ENCODE measurements around the gene PRR29. TPM values are rescaled to one million over a fixed set of nuclear protein-coding genes. Genes with fewer than 3 reads are reported as not detected.
"Not testable (repeated sequence)": the region's sequence is repeated elsewhere in the genome, so short reads cannot be mapped to it uniquely, and the experiment has no call there.

PRR29 gene
- total RNA-seq, 2 experiments from 2014 or later = 3.8 TPM

- Mint-ChIP-seq H3K36me3 (ENCODE audit: low read depth) (peaks cover 51% of the 10 kb centered on the region), H3K4me1 (peaks cover 61% of the 10 kb centered on the region), H3K27me3 (no peaks in the 10 kb centered on the region), H3K4me3 (no peak overlapping the region), H3K9me3 (no peaks in the 10 kb centered on the region), H3K27ac (no peak overlapping the region)
- POLR2A ChIA-PET = interaction anchor here (0.6 kb wide), 1 partner anchor 268 kb away, joined by 5 read pairs; the partner anchor contains the start of gene STRADA
- CTCF ChIA-PET = interaction anchor here (1.3 to 2.4 kb wide), 2 partner anchors 10 to 19 kb away, joined by 4 to 5 read pairs; no protein-coding TSS in a partner anchor
- DNase-seq = no peak
These were observed 11.6 kb downstream of the PRR29 start for GRCh38 chr17:64009571-64010402.

GRCh38 chr17:64015447-64015846, 17.3 kb downstream of the PRR29 start:
- Mint-ChIP-seq H3K27ac (peak overlapping the region; percentile 82), H3K27me3 (no peaks in the 10 kb centered on the region), H3K36me3 (ENCODE audit: low read depth) (peaks cover 49% of the 10 kb centered on the region), H3K9me3 (peaks cover 4% of the 10 kb centered on the region), H3K4me1 (peaks cover 65% of the 10 kb centered on the region), H3K4me3 (peak overlapping the region; percentile 67)
- no peak for DNase-seq
- POLR2A ChIA-PET = no interaction called here
- CTCF ChIA-PET = no interaction called here

- Mint-ChIP-seq H3K4me1 (peaks cover 64% of the 10 kb centered on the region), H3K27ac (peak overlapping the region; percentile 82), H3K36me3 (ENCODE audit: low read depth) (peaks cover 41% of the 10 kb centered on the region), H3K27me3 (no peaks in the 10 kb centered on the region), H3K4me3 (peak overlapping the region; percentile 96), H3K9me3 (peaks cover 4% of the 10 kb centered on the region)
- no peak for DNase-seq
- ChIA-PET CTCF (interaction anchor here (0.6 to 2.2 kb wide), 10 partner anchors 9 to 117 kb away, joined by 3 to 18 read pairs (median 3); no protein-coding TSS in a partner anchor), POLR2A (no interaction called here)
These were observed 18.2 kb downstream of the PRR29 start for GRCh38 chr17:64016231-64016784.

GRCh38 chr17:64016974-64017373, 18.8 kb downstream of the PRR29 start:
- no peaks in the 10 kb centered on the region for H3K27me3 Mint-ChIP-seq
- H3K4me1 Mint-ChIP-seq = peaks cover 65% of the 10 kb centered on the region
- H3K27ac Mint-ChIP-seq = peak overlapping the region; percentile 82
- H3K36me3 Mint-ChIP-seq (ENCODE audit: low read depth) = peaks cover 36% of the 10 kb centered on the region
- ChIA-PET POLR2A (no interaction called here), CTCF (interaction anchor here (0.6 to 2.2 kb wide), 9 partner anchors 8 to 117 kb away, joined by 3 to 18 read pairs (median 3); no protein-coding TSS in a partner anchor)
- no peak for DNase-seq
- peaks cover 4% of the 10 kb centered on the region for H3K9me3 Mint-ChIP-seq
- peak overlapping the region; percentile 96 for H3K4me3 Mint-ChIP-seq

GRCh38 chr17:64017381-64017980, 19.3 kb downstream of the PRR29 start:
- Mint-ChIP-seq H3K36me3 (ENCODE audit: low read depth) (peaks cover 35% of the 10 kb centered on the region), H3K4me1 (peaks cover 69% of the 10 kb centered on the region), H3K9me3 (peaks cover 4% of the 10 kb centered on the region), H3K27me3 (no peaks in the 10 kb centered on the region), H3K27ac (peak overlapping the region; percentile 90), H3K4me3 (peak overlapping the region; percentile 96)
- ChIA-PET CTCF (interaction anchor here (0.6 to 2.2 kb wide), 9 partner anchors 8 to 116 kb away, joined by 3 to 18 read pairs (median 3); no protein-coding TSS in a partner anchor), POLR2A (no interaction called here)
- DNase-seq = no peak

GRCh38 chr17:64019551-64019961, 21.4 kb downstream of the PRR29 start:
- not testable (repeated sequence) for H3K27me3 Mint-ChIP-seq, H3K9me3 Mint-ChIP-seq, DNase-seq
- Mint-ChIP-seq H3K27ac (peak overlapping the region; percentile 100), H3K4me1 (peaks cover 72% of the 10 kb centered on the region), H3K4me3 (peak overlapping the region; percentile 96), H3K36me3 (ENCODE audit: low read depth) (peaks cover 34% of the 10 kb centered on the region)
- POLR2A ChIA-PET = interaction anchor here (1.5 kb wide), 1 partner anchor 126 kb away, joined by 5 read pairs; no protein-coding TSS in a partner anchor
- CTCF ChIA-PET = interaction anchor here (0.7 to 2.4 kb wide), 15 partner anchors 8 to 283 kb away, joined by 3 to 22 read pairs (median 5); partner anchors contain the start of genes GH1 and PRR29

GRCh38 chr17:64020056-64020766, 22.1 kb downstream of the PRR29 start, which contains the start of gene ICAM2:
TSS of gene ICAM2 (minus strand) at chr17:64020633. CDS start at chr17:64006691, 13,942 bp downstream.
- CTCF ChIA-PET = interaction anchor here (0.6 to 2.4 kb wide), 22 partner anchors 9 to 576 kb away, joined by 3 to 22 read pairs (median 5); partner anchors contain the start of genes ERN1, GH1 and PRR29
- POLR2A ChIA-PET = interaction anchor here (0.6 to 1.5 kb wide), 5 partner anchors 24 to 469 kb away, joined by 3 to 5 read pairs (median 5); no protein-coding TSS in a partner anchor
- H3K4me1 Mint-ChIP-seq = peaks cover 74% of the 10 kb centered on the region
- H3K4me3 Mint-ChIP-seq = peak within 1 kb of the TSS; percentile 96
- peak; percentile 96 for DNase-seq
- no peaks in the 10 kb centered on the region for H3K27me3 Mint-ChIP-seq
- H3K27ac Mint-ChIP-seq = peak within 1 kb of the TSS; percentile 100
- peaks cover 4% of the 10 kb centered on the region for H3K9me3 Mint-ChIP-seq
- peaks cover 30% of the 10 kb centered on the region for H3K36me3 Mint-ChIP-seq (ENCODE audit: low read depth)

GRCh38 chr17:64022611-64023063, 24.5 kb downstream of the PRR29 start:
- Mint-ChIP-seq H3K27ac (peak overlapping the region; percentile 91), H3K4me3 (peak overlapping the region; percentile 43), H3K4me1 (peaks cover 71% of the 10 kb centered on the region), H3K36me3 (ENCODE audit: low read depth) (peaks cover 17% of the 10 kb centered on the region), H3K27me3 (no peaks in the 10 kb centered on the region), H3K9me3 (peaks cover 2% of the 10 kb centered on the region)
- POLR2A ChIA-PET = interaction anchor here (0.7 kb wide), 1 partner anchor 26 kb away, joined by 5 read pairs; no protein-coding TSS in a partner anchor
- CTCF ChIA-PET = interaction anchor here (0.7 to 1.4 kb wide), 4 partner anchors 18 to 125 kb away, joined by 3 to 6 read pairs (median 3); no protein-coding TSS in a partner anchor
- DNase-seq = no peak

GRCh38 chr17:64024215-64024654, 26.1 kb downstream of the PRR29 start:
- DNase-seq = no peak
- Mint-ChIP-seq H3K36me3 (ENCODE audit: low read depth) (peaks cover 9% of the 10 kb centered on the region), H3K27me3 (no peaks in the 10 kb centered on the region), H3K27ac (peak overlapping the region; percentile 93), H3K4me1 (peaks cover 70% of the 10 kb centered on the region), H3K4me3 (no peak overlapping the region), H3K9me3 (no peaks in the 10 kb centered on the region)
- CTCF ChIA-PET = interaction anchor here (0.5 to 10.3 kb wide), 22 partner anchors 7 to 203 kb away, joined by 3 to 225 read pairs (median 6); partner anchors contain the start of genes CD79B and ERN1
- POLR2A ChIA-PET = no interaction called here

GRCh38 chr17:64024781-64025731, 26.9 kb downstream of the PRR29 start:
- CTCF ChIA-PET = interaction anchor here (0.5 to 10.3 kb wide), 62 partner anchors 8 to 481 kb away, joined by 3 to 225 read pairs (median 4); partner anchors contain the start of genes CD79B, ERN1 and GH1
- DNase-seq = peak; percentile 24
- Mint-ChIP-seq H3K4me1 (peaks cover 74% of the 10 kb centered on the region), H3K9me3 (no peaks in the 10 kb centered on the region), H3K27ac (peak overlapping the region; percentile 93), H3K36me3 (ENCODE audit: low read depth) (peaks cover 9% of the 10 kb centered on the region), H3K4me3 (peak overlapping the region; percentile 38), H3K27me3 (no peaks in the 10 kb centered on the region)
- POLR2A ChIA-PET = no interaction called here

All from activated CD4-positive, alpha-beta T cell treated with anti-CD3 and anti-CD28 coated beads, Interleukin-2, amount 10 ng/mL, durations not matched to agents 7 days and 5 days (primary cell).